Muscle layer of colon (tissue), 2 donors: ENCODE results near the gene PLTP.

Source experiments
- H3K27ac ChIP-seq: one replicate; pipeline ENCODE4 v1.7.0; 2013; ENCODE audit warnings: low read depth, mild to moderate bottlenecking, low read length, moderate library complexity
- H3K27me3 ChIP-seq, 2 donors: one replicate each; pipeline ENCODE4 v1.7.0; 2013; ENCODE audit warnings: low read length in 2 of 2, mild to moderate bottlenecking in 2 of 2; ENCODE audit not compliant: insufficient read depth in 2 of 2, control insufficient read depth in 1 of 2
- H3K36me3 ChIP-seq: one replicate; pipeline ENCODE4 v1.7.0; 2013; ENCODE audit warnings: mild to moderate bottlenecking, low read length; ENCODE audit not compliant: insufficient read depth
- H3K4me1 ChIP-seq: one replicate; pipeline ENCODE4 v1.7.0; 2013; ENCODE audit warnings: mild to moderate bottlenecking, low read length; ENCODE audit not compliant: insufficient read depth
- H3K4me3 ChIP-seq, 2 donors: one replicate each; pipeline ENCODE4 v1.7.0; 2013; ENCODE audit warnings: low read length in 2 of 2, low read depth in 1 of 2, mild to moderate bottlenecking in 1 of 2, moderate library complexity in 1 of 2
- H3K9ac ChIP-seq: one replicate; pipeline ENCODE4 v1.7.0; 2013; ENCODE audit warnings: low read length
- H3K9me3 ChIP-seq: one replicate; pipeline ENCODE4 v1.7.0; 2013; ENCODE audit warnings: mild to moderate bottlenecking, low read length
- donor health status: abdominal sarcoma.
- donor health status: Adenocarcinoma of cecum.

PLTP gene

GRCh38 chr20:45949542-45950329, 37.8 kb upstream of the PLTP start:
- no peaks in the 10 kb centered on the region for H3K9me3 ChIP-seq
- H3K27ac ChIP-seq = no peak overlapping the region
- peaks cover 92% of the 10 kb centered on the region for H3K36me3 ChIP-seq
- no peaks in the 10 kb centered on the region for H3K27me3 ChIP-seq
- H3K4me3 ChIP-seq = no peak overlapping the region
- no peaks in the 10 kb centered on the region for H3K4me1 ChIP-seq
- H3K9ac ChIP-seq = no peak overlapping the region

- H3K9ac ChIP-seq = no peak overlapping the region
Observed at GRCh38 chr20:45948742-45949541, 37.0 kb upstream of the PLTP start.

DNA sequence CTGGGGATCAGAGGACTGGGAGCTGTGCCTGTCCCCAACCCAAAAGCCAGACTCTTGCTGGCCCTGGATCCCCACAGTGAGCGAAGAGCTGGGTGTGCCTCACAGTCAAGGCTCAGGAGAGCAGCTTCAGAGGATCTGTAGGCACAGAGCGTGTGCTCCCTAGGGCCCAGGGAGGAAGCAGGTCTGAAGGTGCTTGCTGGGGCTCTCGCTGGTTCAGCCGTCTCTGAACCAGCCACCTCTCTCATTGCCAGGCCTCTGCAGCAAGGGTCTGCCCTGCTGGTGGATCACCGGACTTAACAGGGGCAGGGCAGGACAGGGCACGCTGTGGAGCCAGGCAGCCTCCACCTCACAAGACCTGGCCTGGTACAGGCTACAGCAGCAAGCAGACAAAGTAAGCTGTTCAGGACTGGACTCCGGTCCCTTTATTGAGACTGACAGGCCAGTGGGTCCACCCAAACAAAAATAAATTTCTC, 36.3 kb upstream of the PLTP start:
- H3K4me3 ChIP-seq = no peak overlapping the region
- no peaks in the 10 kb centered on the region for H3K4me1 ChIP-seq
- peaks cover 98% of the 10 kb centered on the region for H3K36me3 ChIP-seq
- no peak overlapping the region for H3K27ac ChIP-seq
- no peaks in the 10 kb centered on the region for H3K9me3 ChIP-seq
- no peaks in the 10 kb centered on the region for H3K27me3 ChIP-seq
- no peak overlapping the region for H3K9ac ChIP-seq

More at GRCh38 chr20:45948742-45949541, 37.0 kb upstream of the PLTP start:
- no peaks in the 10 kb centered on the region for H3K9me3 ChIP-seq
- H3K4me3 ChIP-seq = no peak overlapping the region
- no peak overlapping the region for H3K27ac ChIP-seq
- H3K36me3 ChIP-seq = peaks cover 98% of the 10 kb centered on the region
- H3K27me3 ChIP-seq = no peaks in the 10 kb centered on the region
- H3K4me1 ChIP-seq = no peaks in the 10 kb centered on the region

GRCh38 chr20:45947110-45947866, 35.3 kb upstream of the PLTP start:
- peaks cover 98% of the 10 kb centered on the region for H3K36me3 ChIP-seq
- no peak overlapping the region for H3K9ac ChIP-seq

GRCh38 chr20:45946149-45946970, 34.4 kb upstream of the PLTP start:
- no peaks in the 10 kb centered on the region for H3K27me3 ChIP-seq
- no peak overlapping the region for H3K4me3 ChIP-seq
- no peaks in the 10 kb centered on the region for H3K9me3 ChIP-seq
- H3K36me3 ChIP-seq = peaks cover 89% of the 10 kb centered on the region
- peak overlapping the region; percentile 34 for H3K27ac ChIP-seq
- no peaks in the 10 kb centered on the region for H3K4me1 ChIP-seq
- H3K9ac ChIP-seq = no peak overlapping the region

More at GRCh38 chr20:45947110-45947866, 35.3 kb upstream of the PLTP start:
- H3K9me3 ChIP-seq = no peaks in the 10 kb centered on the region
- H3K27ac ChIP-seq = no peak overlapping the region
- H3K4me1 ChIP-seq = no peaks in the 10 kb centered on the region
- H3K4me3 ChIP-seq = no peak overlapping the region
- no peaks in the 10 kb centered on the region for H3K27me3 ChIP-seq

GRCh38 chr20:45945678-45946148, 33.8 kb upstream of the PLTP start:
- Histone ChIP-seq H3K36me3 (peaks cover 89% of the 10 kb centered on the region), H3K4me1 (no peaks in the 10 kb centered on the region), H3K9ac (no peak overlapping the region), H3K9me3 (no peaks in the 10 kb centered on the region), H3K4me3 (no peak overlapping the region), H3K27me3 (no peaks in the 10 kb centered on the region), H3K27ac (no peak overlapping the region)

DNA sequence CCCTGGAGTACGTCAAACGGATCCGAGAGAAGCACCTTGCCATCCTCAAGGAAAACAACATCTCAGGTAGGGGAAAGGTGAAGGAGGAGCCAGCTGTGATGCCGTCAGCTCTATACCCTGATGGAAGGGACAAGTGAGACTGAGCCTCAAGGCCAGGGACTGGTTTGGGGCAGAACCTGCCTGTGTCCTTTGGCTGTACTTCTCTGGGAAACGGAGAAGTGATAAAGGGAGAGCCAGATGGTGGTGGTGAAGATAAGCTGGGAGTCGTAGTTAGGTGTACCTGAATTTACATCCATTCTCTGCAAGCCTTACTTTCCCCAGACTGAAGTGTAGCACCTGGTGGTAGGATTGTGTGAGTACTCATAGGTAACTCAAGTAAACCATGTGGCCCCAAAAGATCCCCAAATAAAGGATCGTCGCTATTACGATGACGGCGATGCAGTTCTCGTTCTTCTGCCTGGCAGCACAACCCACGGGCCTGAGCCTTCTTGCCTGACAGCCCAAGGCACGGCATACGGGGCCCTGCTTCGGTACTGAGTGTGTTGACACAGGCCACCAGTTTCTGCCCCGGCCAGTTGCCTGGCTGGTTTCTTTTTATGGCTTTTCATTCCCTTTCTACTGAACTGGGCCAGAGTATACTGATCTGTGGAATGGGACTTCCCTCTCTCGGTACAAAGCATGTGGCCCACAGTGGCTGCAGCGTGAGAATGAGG, 33.2 kb upstream of the PLTP start:
- Histone ChIP-seq H3K4me3 (no peak overlapping the region), H3K27ac (no peak overlapping the region), H3K36me3 (peaks cover 89% of the 10 kb centered on the region), H3K9me3 (no peaks in the 10 kb centered on the region), H3K27me3 (no peaks in the 10 kb centered on the region), H3K9ac (no peak overlapping the region), H3K4me1 (no peaks in the 10 kb centered on the region)

GRCh38 chr20:45944151-45944964, 32.4 kb upstream of the PLTP start:
- H3K9ac ChIP-seq = no peak overlapping the region
- H3K4me3 ChIP-seq = no peak overlapping the region
- H3K36me3 ChIP-seq = peaks cover 89% of the 10 kb centered on the region
- H3K4me1 ChIP-seq = no peaks in the 10 kb centered on the region
- no peak overlapping the region for H3K27ac ChIP-seq
- no peaks in the 10 kb centered on the region for H3K27me3 ChIP-seq
- H3K9me3 ChIP-seq = no peaks in the 10 kb centered on the region

- H3K27ac ChIP-seq = no peak overlapping the region
- H3K36me3 ChIP-seq = peaks cover 89% of the 10 kb centered on the region
- no peak overlapping the region for H3K4me3 ChIP-seq
- no peaks in the 10 kb centered on the region for H3K9me3 ChIP-seq
- no peaks in the 10 kb centered on the region for H3K27me3 ChIP-seq
- no peaks in the 10 kb centered on the region for H3K4me1 ChIP-seq
- H3K9ac ChIP-seq = no peak overlapping the region
Observed at GRCh38 chr20:45943613-45944012, 31.7 kb upstream of the PLTP start.
